A673 (cell line): ENCODE data around the gene PDE10A. TPM values are rescaled to one million over a fixed set of nuclear protein-coding genes. Genes with fewer than 3 reads are reported as not detected.

Source experiments
- BruUV-seq: library from RNA; stranded (reverse); fragments of 400-500 nt; replicated peaks from 2 replicates; lab custom pipeline; 2021; lab: Mats Ljungman, UMichigan
- CTCF ChIA-PET: fragments of 300-600 bp; sonication (Branson Sonifier 250); formaldehyde crosslinking; loops from one replicate; lab custom pipeline; 2022; ENCODE audit warnings: antibody characterized with exemption; lab: Charles Lee
- POLR2A ChIA-PET: fragments of 300-600 bp; sonication (Branson Sonifier 250); formaldehyde crosslinking; loops from one replicate; lab custom pipeline; 2022; ENCODE audit warnings: antibody characterized with exemption; ENCODE audit not compliant: low non-redundant PET; lab: Charles Lee
- DNase-seq: peaks from one replicate; pipeline ENCODE4 v3.0.0-alpha.2; 2015; ENCODE audit warnings: low spot score
- H3K27ac ChIP-seq: fragments of 200-600 bp; sonication (generic); 2 replicates; pipeline ENCODE4 v1.5.1; 2016; ENCODE audit warnings: mixed run types, low read depth, mild to moderate bottlenecking, mixed read lengths, antibody characterized with exemption, low read length; ENCODE audit not compliant: poor library complexity, severe bottlenecking
- H3K27me3 ChIP-seq: fragments of 200-600 bp; sonication (generic); replicated peaks from 2 replicates; pipeline ENCODE4 v1.6.1; 2017; ENCODE audit warnings: mixed run types, low read depth, mild to moderate bottlenecking, mixed read lengths, antibody characterized with exemption, low read length; ENCODE audit not compliant: insufficient read depth, poor library complexity
- H3K36me3 ChIP-seq: fragments of 200-600 bp; sonication (generic); 2 replicates; pipeline ENCODE4 v1.6.1; 2016; ENCODE audit warnings: mixed run types, mild to moderate bottlenecking, mixed read lengths, antibody characterized with exemption, low read length; ENCODE audit not compliant: insufficient read depth, poor library complexity, severe bottlenecking
- H3K4me1 ChIP-seq: fragments of 200-600 bp; sonication (generic); 2 replicates; pipeline ENCODE4 v1.6.1; 2017; ENCODE audit warnings: mixed run types, mild to moderate bottlenecking, mixed read lengths, antibody characterized with exemption, low read length; ENCODE audit not compliant: insufficient read depth, poor library complexity, severe bottlenecking
- H3K4me3 ChIP-seq: fragments of 200-600 bp; sonication (generic); 2 replicates; pipeline ENCODE4 v1.5.1; 2016; ENCODE audit warnings: low read depth, mixed run types, mild to moderate bottlenecking, mixed read lengths, low read length; ENCODE audit not compliant: poor library complexity, severe bottlenecking
- H3K9me3 ChIP-seq: fragments of 200-600 bp; sonication (generic); 2 replicates; pipeline ENCODE4 v1.6.1; 2016; ENCODE audit warnings: mixed run types, low read depth, mild to moderate bottlenecking, mixed read lengths, antibody characterized with exemption, low read length; ENCODE audit not compliant: poor library complexity, severe bottlenecking
- CTCF ChIP-seq: fragments of 300-800, 200-600 bp; sonication (generic); conservative IDR thresholded peaks from 2 replicates; pipeline ENCODE4 v1.5.1; 2017; ENCODE audit warnings: low read depth, mild to moderate bottlenecking, antibody characterized with exemption, low read length, moderate library complexity, mixed read lengths
- EZH2 ChIP-seq: fragments of 200-600 bp; sonication (generic); IDR thresholded peaks from 2 replicates; pipeline ENCODE4 v1.6.1; 2017; ENCODE audit warnings: borderline replicate concordance, low read depth, mild to moderate bottlenecking, mixed read lengths, antibody characterized with exemption, low read length; ENCODE audit not compliant: poor library complexity, severe bottlenecking
- intact Hi-C: fragments of 100-400 bp; cut with micrococcal nuclease; formaldehyde crosslinking; loops from one replicate; pipeline ENCODE4 v1.10.0; 2022; ENCODE audit not compliant: unreplicated experiment
- total RNA-seq: library from RNA; stranded (reverse); gene quantifications from 2 replicates; pipeline ENCODE4 v1.2.3, GENCODE V29; 2021

PDE10A gene
- total RNA-seq, 1 experiment from 2014 or later, result 2.3 TPM

GRCh38 chr6:165389534-165389933 lies 273.5 kb downstream of the PDE10A start:
- intact Hi-C loops, result no loop called here
- no peak for TF ChIP-seq EZH2
- DNase-seq, result no peak
- Histone ChIP-seq H3K27ac (no peak overlapping the region), H3K4me1 (no peaks in the 10 kb centered on the region), H3K9me3 (no peaks in the 10 kb centered on the region), H3K27me3 (peaks cover 4% of the 10 kb centered on the region), H3K4me3 (no peak overlapping the region), H3K36me3 (no peaks in the 10 kb centered on the region)
- BruUV-seq, result no TSS peak
- ChIA-PET CTCF (no interaction called here), POLR2A (no interaction called here)

GRCh38 chr6:165383323-165383722 lies 279.7 kb downstream of the PDE10A start:
- no peaks in the 10 kb centered on the region for H3K4me1 ChIP-seq
- no peaks in the 10 kb centered on the region for H3K27me3 ChIP-seq
- ChIA-PET POLR2A (no interaction called here), CTCF (no interaction called here)
- H3K36me3 ChIP-seq, result no peaks in the 10 kb centered on the region
- no peak overlapping the region for H3K4me3 ChIP-seq
- TF ChIP-seq EZH2, result no peak
- TF ChIP-seq CTCF, result no peak
- no peak overlapping the region for H3K27ac ChIP-seq
- intact Hi-C loops, result no loop called here
- H3K9me3 ChIP-seq, result no peaks in the 10 kb centered on the region
- DNase-seq, result no peak
- BruUV-seq, result no TSS peak

- no peaks in the 10 kb centered on the region for H3K36me3 ChIP-seq
- intact Hi-C loops, result no loop called here
- ChIA-PET POLR2A (no interaction called here), CTCF (no interaction called here)
- no peak overlapping the region for H3K27ac ChIP-seq
- no peak for DNase-seq
- TF ChIP-seq EZH2 (no peak), CTCF (no peak)
- no peaks in the 10 kb centered on the region for H3K27me3 ChIP-seq
- no peaks in the 10 kb centered on the region for H3K9me3 ChIP-seq
- H3K4me3 ChIP-seq, result no peak overlapping the region
- no TSS peak for BruUV-seq
- no peaks in the 10 kb centered on the region for H3K4me1 ChIP-seq
These were observed 286.9 kb downstream of the PDE10A start for GRCh38 chr6:165376100-165376499.

- CTCF ChIA-PET, result no interaction called here
- intact Hi-C loops, result no loop called here
- H3K9me3 ChIP-seq, result no peaks in the 10 kb centered on the region
- TF ChIP-seq EZH2 (no peak), CTCF (no peak)
- BruUV-seq, result no TSS peak
- no peak overlapping the region for H3K27ac ChIP-seq
- DNase-seq, result no peak
- H3K4me1 ChIP-seq, result no peaks in the 10 kb centered on the region
- no peaks in the 10 kb centered on the region for H3K27me3 ChIP-seq
- H3K4me3 ChIP-seq, result no peak overlapping the region
- POLR2A ChIA-PET, result no interaction called here
- no peaks in the 10 kb centered on the region for H3K36me3 ChIP-seq
These were observed 297.7 kb downstream of the PDE10A start for GRCh38 chr6:165365371-165365770.
